ENCODE data around the gene AGAP1. TPM values are rescaled to one million over a fixed set of nuclear protein-coding genes. Genes with fewer than 3 reads are reported as not detected.
"Not testable (repeated sequence)": the region's sequence is repeated elsewhere in the genome, so short reads cannot be mapped to it uniquely, and the experiment has no call there.

AGAP1 gene
- total RNA-seq, 1 donor from 2014 or later: 3.8 TPM

GRCh38 chr2:235940330-235940729 is 446.5 kb downstream of the AGAP1 start:
- Mint-ChIP-seq H3K9me3 (no peaks in the 10 kb centered on the region), H3K36me3 (ENCODE audit: low read depth) (no peaks in the 10 kb centered on the region), H3K4me1 (no peaks in the 10 kb centered on the region), H3K4me3 (no peak overlapping the region), H3K27ac (no peak overlapping the region), H3K27me3 (no peaks in the 10 kb centered on the region)
- no peak for DNase-seq
- intact Hi-C loops (cut with micrococcal nuclease): no loop called here

GRCh38 chr2:235944591-235944990 is 450.7 kb downstream of the AGAP1 start:
- no peaks in the 10 kb centered on the region for H3K9me3 Mint-ChIP-seq
- H3K27ac Mint-ChIP-seq: no peak overlapping the region
- H3K36me3 Mint-ChIP-seq (ENCODE audit: low read depth): no peaks in the 10 kb centered on the region
- peaks cover 6% of the 10 kb centered on the region for H3K27me3 Mint-ChIP-seq
- no peak overlapping the region for H3K4me3 Mint-ChIP-seq
- no peak for DNase-seq
- intact Hi-C loops (cut with micrococcal nuclease): no loop called here
- H3K4me1 Mint-ChIP-seq: no peaks in the 10 kb centered on the region

GRCh38 chr2:235945608-235946140 is 451.8 kb downstream of the AGAP1 start:
- DNase-seq: no peak
- Mint-ChIP-seq H3K4me3 (no peak overlapping the region), H3K27me3 (peaks cover 13% of the 10 kb centered on the region), H3K9me3 (no peaks in the 10 kb centered on the region), H3K4me1 (no peaks in the 10 kb centered on the region), H3K36me3 (ENCODE audit: low read depth) (no peaks in the 10 kb centered on the region), H3K27ac (no peak overlapping the region)
- intact Hi-C loops (cut with micrococcal nuclease): no loop called here

- intact Hi-C loops (cut with micrococcal nuclease): no loop called here
- no peaks in the 10 kb centered on the region for H3K36me3 Mint-ChIP-seq (ENCODE audit: low read depth)
- DNase-seq: no peak
- no peaks in the 10 kb centered on the region for H3K9me3 Mint-ChIP-seq
- H3K4me1 Mint-ChIP-seq: peaks cover 3% of the 10 kb centered on the region
- no peak overlapping the region for H3K27ac Mint-ChIP-seq
- H3K27me3 Mint-ChIP-seq: peaks cover 15% of the 10 kb centered on the region
- H3K4me3 Mint-ChIP-seq: no peak overlapping the region
Measured at GRCh38 chr2:235946590-235946989, 452.7 kb downstream of the AGAP1 start.

- H3K36me3 Mint-ChIP-seq (ENCODE audit: low read depth); H3K4me3 Mint-ChIP-seq; H3K27ac Mint-ChIP-seq; intact Hi-C loops (cut with micrococcal nuclease); H3K4me1 Mint-ChIP-seq; H3K9me3 Mint-ChIP-seq; DNase-seq: not testable (repeated sequence)
- H3K27me3 Mint-ChIP-seq: peaks cover 16% of the 10 kb centered on the region
Measured at GRCh38 chr2:235947055-235947454, 453.2 kb downstream of the AGAP1 start.

GRCh38 chr2:235949567-235950472 is 456.0 kb downstream of the AGAP1 start:
- intact Hi-C loops (cut with micrococcal nuclease): no loop called here
- H3K36me3 Mint-ChIP-seq (ENCODE audit: low read depth): no peaks in the 10 kb centered on the region
- H3K27ac Mint-ChIP-seq: no peak overlapping the region
- peaks cover 8% of the 10 kb centered on the region for H3K4me1 Mint-ChIP-seq
- no peak for DNase-seq
- no peaks in the 10 kb centered on the region for H3K9me3 Mint-ChIP-seq
- H3K4me3 Mint-ChIP-seq: no peak overlapping the region
- peaks cover 28% of the 10 kb centered on the region for H3K27me3 Mint-ChIP-seq

- Mint-ChIP-seq H3K9me3 (no peaks in the 10 kb centered on the region), H3K27ac (no peak overlapping the region), H3K4me1 (peaks cover 8% of the 10 kb centered on the region), H3K36me3 (ENCODE audit: low read depth) (no peaks in the 10 kb centered on the region), H3K27me3 (peaks cover 29% of the 10 kb centered on the region), H3K4me3 (no peak overlapping the region)
- no peak for DNase-seq
- intact Hi-C loops (cut with micrococcal nuclease): no loop called here
Measured at GRCh38 chr2:235950473-235950809, 456.6 kb downstream of the AGAP1 start.

GRCh38 chr2:235951493-235951892 is 457.6 kb downstream of the AGAP1 start:
- no peak overlapping the region for H3K4me3 Mint-ChIP-seq
- peaks cover 8% of the 10 kb centered on the region for H3K4me1 Mint-ChIP-seq

GRCh38 chr2:235951982-235952381 is 458.1 kb downstream of the AGAP1 start:
- no peaks in the 10 kb centered on the region for H3K36me3 Mint-ChIP-seq (ENCODE audit: low read depth)
- H3K4me1 Mint-ChIP-seq: peaks cover 8% of the 10 kb centered on the region
- intact Hi-C loops (cut with micrococcal nuclease): no loop called here
- H3K27ac Mint-ChIP-seq: no peak overlapping the region
- H3K27me3 Mint-ChIP-seq: peaks cover 31% of the 10 kb centered on the region
- no peaks in the 10 kb centered on the region for H3K9me3 Mint-ChIP-seq
- DNase-seq: peak; percentile 83
- H3K4me3 Mint-ChIP-seq: no peak overlapping the region

More at GRCh38 chr2:235951493-235951892, 457.6 kb downstream of the AGAP1 start:
- Mint-ChIP-seq H3K9me3 (no peaks in the 10 kb centered on the region), H3K36me3 (ENCODE audit: low read depth) (no peaks in the 10 kb centered on the region), H3K27ac (no peak overlapping the region), H3K27me3 (peaks cover 31% of the 10 kb centered on the region)
- intact Hi-C loops (cut with micrococcal nuclease): no loop called here
- DNase-seq: no peak

GRCh38 chr2:235952714-235953113 is 458.9 kb downstream of the AGAP1 start:
- Mint-ChIP-seq H3K4me3 (no peak overlapping the region), H3K27ac (no peak overlapping the region), H3K36me3 (ENCODE audit: low read depth) (no peaks in the 10 kb centered on the region), H3K27me3 (peaks cover 31% of the 10 kb centered on the region), H3K4me1 (peaks cover 8% of the 10 kb centered on the region), H3K9me3 (no peaks in the 10 kb centered on the region)
- intact Hi-C loops (cut with micrococcal nuclease): no loop called here
- DNase-seq: no peak

GRCh38 chr2:235954281-235954680 is 460.4 kb downstream of the AGAP1 start:
- H3K36me3 Mint-ChIP-seq (ENCODE audit: low read depth): no peaks in the 10 kb centered on the region
- H3K4me1 Mint-ChIP-seq: peaks cover 8% of the 10 kb centered on the region
- DNase-seq: no peak
- no peaks in the 10 kb centered on the region for H3K9me3 Mint-ChIP-seq
- H3K27me3 Mint-ChIP-seq: peaks cover 28% of the 10 kb centered on the region
- intact Hi-C loops (cut with micrococcal nuclease): no loop called here
- no peak overlapping the region for H3K4me3 Mint-ChIP-seq
- H3K27ac Mint-ChIP-seq: no peak overlapping the region

- intact Hi-C loops (cut with micrococcal nuclease): no loop called here
- H3K36me3 Mint-ChIP-seq (ENCODE audit: low read depth): no peaks in the 10 kb centered on the region
- H3K4me3 Mint-ChIP-seq: no peak overlapping the region
- no peaks in the 10 kb centered on the region for H3K9me3 Mint-ChIP-seq
- no peak for DNase-seq
- H3K4me1 Mint-ChIP-seq: peaks cover 8% of the 10 kb centered on the region
- peak overlapping the region; percentile 66 for H3K27ac Mint-ChIP-seq
- peaks cover 21% of the 10 kb centered on the region for H3K27me3 Mint-ChIP-seq
Measured at GRCh38 chr2:235954888-235955480, 461.1 kb downstream of the AGAP1 start.

- intact Hi-C loops (cut with micrococcal nuclease): no loop called here
Measured at GRCh38 chr2:235955664-235956063, 461.8 kb downstream of the AGAP1 start.

GRCh38 chr2:235956281-235956970 is 462.6 kb downstream of the AGAP1 start:
- Mint-ChIP-seq H3K9me3 (no peaks in the 10 kb centered on the region), H3K4me3 (no peak overlapping the region), H3K4me1 (peaks cover 7% of the 10 kb centered on the region), H3K27ac (no peak overlapping the region), H3K36me3 (ENCODE audit: low read depth) (no peaks in the 10 kb centered on the region), H3K27me3 (peaks cover 17% of the 10 kb centered on the region)
- no peak for DNase-seq
- intact Hi-C loops (cut with micrococcal nuclease): no loop called here

More at GRCh38 chr2:235955664-235956063, 461.8 kb downstream of the AGAP1 start:
- no peaks in the 10 kb centered on the region for H3K9me3 Mint-ChIP-seq
- H3K36me3 Mint-ChIP-seq (ENCODE audit: low read depth): no peaks in the 10 kb centered on the region
- no peak overlapping the region for H3K4me3 Mint-ChIP-seq
- H3K4me1 Mint-ChIP-seq: peaks cover 8% of the 10 kb centered on the region
- no peak overlapping the region for H3K27ac Mint-ChIP-seq
- peaks cover 18% of the 10 kb centered on the region for H3K27me3 Mint-ChIP-seq
- DNase-seq: no peak

Data from activated CD4-positive, alpha-beta T cell treated with anti-CD3 and anti-CD28 coated beads, Interleukin-2, amount 10 ng/mL, durations not matched to agents 24 days and 14 days (primary cell).